Panc1 (cell line): ENCODE measurements around the gene CPA2. TPM values are rescaled to one million over a fixed set of nuclear protein-coding genes. Genes with fewer than 3 reads are reported as not detected.

ENCODE experiments used
- ATAC-seq: fragments of 200-7000 bp; cut with Tn5 transposase; 2 replicates; pipeline ENCODE4 v1.9.1; 2020; ENCODE audit warnings: mild to moderate bottlenecking, moderate library complexity
- BruUV-seq: library from RNA; stranded (reverse); fragments of 400-500 nt; replicated peaks from 2 replicates; lab custom pipeline; 2021; lab: Mats Ljungman, UMichigan
- CTCF ChIA-PET: fragments of 300-600 bp; sonication (Branson Sonifier 250); formaldehyde crosslinking; loops from one replicate; lab custom pipeline; 2022; ENCODE audit warnings: antibody characterized with exemption; lab: Charles Lee
- POLR2A ChIA-PET: fragments of 300-600 bp; sonication (Branson Sonifier 250); formaldehyde crosslinking; loops from one replicate; lab custom pipeline; 2022; ENCODE audit warnings: antibody characterized with exemption; lab: Charles Lee
- DNase-seq: peaks from one replicate; pipeline ENCODE4 v3.0.0-alpha.2; 2010; ENCODE audit warnings: low read depth, low spot score
- H3K27ac ChIP-seq: 2 replicates; pipeline ENCODE4 v1.5.1; 2011; ENCODE audit warnings: mild to moderate bottlenecking, low read length, inconsistent platforms
- H3K27me3 ChIP-seq: fragments of 200-500 bp; sonication (Bioruptor generic); 2 replicates; pipeline ENCODE4 v1.6.0; 2014; ENCODE audit warnings: low read length, inconsistent platforms; ENCODE audit not compliant: control insufficient read depth, insufficient read depth
- H3K36me3 ChIP-seq: fragments of 200-500 bp; sonication (Bioruptor generic); 2 replicates; pipeline ENCODE4 v1.5.1; 2014; ENCODE audit warnings: inconsistent platforms, mild to moderate bottlenecking, low read length, moderate library complexity; ENCODE audit not compliant: control insufficient read depth, insufficient read depth
- H3K4me1 ChIP-seq: 2 replicates; pipeline ENCODE4 v1.5.1; 2011; ENCODE audit warnings: inconsistent platforms, mild to moderate bottlenecking, low read length, moderate library complexity; ENCODE audit not compliant: control insufficient read depth, insufficient read depth
- H3K4me3 ChIP-seq, 2 experiments: 2 replicates each; pipeline ENCODE4 v1.5.1; 2011 to 2012; ENCODE audit warnings: low read depth in 2 of 2, low read length in 2 of 2, mild to moderate bottlenecking in 2 of 2, inconsistent platforms in 1 of 2, moderate library complexity in 1 of 2
- H3K9me3 ChIP-seq: fragments of 200-500 bp; sonication (Bioruptor generic); 2 replicates; pipeline ENCODE4 v1.5.1; 2014; ENCODE audit warnings: low read depth, mild to moderate bottlenecking, inconsistent platforms, low read length, moderate library complexity; ENCODE audit not compliant: control insufficient read depth, insufficient read depth
- CTCF ChIP-seq: fragments of 450-650 bp; IDR thresholded peaks from 2 replicates; pipeline ENCODE4 v1.5.1; 2017; ENCODE audit warnings: mild to moderate bottlenecking
- POLR2AphosphoS5 ChIP-seq: IDR thresholded peaks from 2 replicates; pipeline ENCODE4 v1.6.1; 2012; ENCODE audit warnings: mild to moderate bottlenecking, low read depth, low read length, moderate library complexity
- REST ChIP-seq, 2 experiments: IDR thresholded peaks; 2 replicates each; pipeline ENCODE4 v1.6.1; 2011 to 2012; ENCODE audit warnings: low read depth in 2 of 2, control low read depth in 1 of 2, low read length in 1 of 2, mild to moderate bottlenecking in 1 of 2, moderate library complexity in 1 of 2; ENCODE audit not compliant: insufficient read depth in 1 of 2
- SIN3A ChIP-seq: IDR thresholded peaks from 2 replicates; pipeline ENCODE4 v1.6.1; 2012; ENCODE audit warnings: low read depth, mild to moderate bottlenecking, low read length, moderate library complexity, borderline replicate concordance; ENCODE audit not compliant: insufficient read depth
- TCF7L2 ChIP-seq: IDR thresholded peaks from 2 replicates; pipeline ENCODE4 v1.6.1; 2011; ENCODE audit warnings: mild to moderate bottlenecking, low read depth, low read length, inconsistent platforms
- in situ Hi-C: cut with HindIII; loops from 2 replicates; pipeline ENCODE4 v1.10.0; 2016; ENCODE audit warnings: low sequenced_read_pairs, low pct_unique_long_range_greater_than_20kb
- intact Hi-C: fragments of 100-400 bp; cut with micrococcal nuclease; formaldehyde crosslinking; loops from one replicate; pipeline ENCODE4 v1.10.0; 2022; ENCODE audit not compliant: unreplicated experiment
- total RNA-seq: library from RNA; stranded (reverse); gene quantifications from one replicate; pipeline ENCODE4 v1.2.1, GENCODE V29; 2021; ENCODE audit not compliant: unreplicated experiment

Gene CPA2
- total RNA-seq, 1 experiment from 2014 or later, result 0.87 TPM

- no peak for DNase-seq
- no peaks in the 10 kb centered on the region for H3K9me3 ChIP-seq
- no peak overlapping the region for H3K27ac ChIP-seq
- CTCF ChIA-PET, result no interaction called here
- no peak for ATAC-seq
- H3K27me3 ChIP-seq, result no peaks in the 10 kb centered on the region
- POLR2A ChIA-PET, result no interaction called here
- BruUV-seq, result no TSS peak
- in situ Hi-C loops, result no loop called here
- H3K4me1 ChIP-seq, result no peaks in the 10 kb centered on the region
- intact Hi-C loops, result no loop called here
- TF ChIP-seq POLR2AphosphoS5 (no peak), REST (IDR thresholded peaks at IDR 0.05; ENCODE audit: insufficient read depth in 1 of 2, low read depth in 2 of 2, low read length in 1 of 2) (no peak), CTCF (no peak), TCF7L2 (no peak), SIN3A (no peak)
- no peaks in the 10 kb centered on the region for H3K36me3 ChIP-seq
- no peak overlapping the region for H3K4me3 ChIP-seq
These were observed 36.0 kb downstream of the CPA2 start for GRCh38 chr7:130302649-130303048.

- BruUV-seq, result no TSS peak
- no peak for DNase-seq
- intact Hi-C loops (no loop called here), in situ Hi-C loops (no loop called here)
- Histone ChIP-seq H3K27ac (no peak overlapping the region), H3K36me3 (no peaks in the 10 kb centered on the region), H3K27me3 (no peaks in the 10 kb centered on the region), H3K4me3 (no peak overlapping the region), H3K9me3 (no peaks in the 10 kb centered on the region), H3K4me1 (no peaks in the 10 kb centered on the region)
- CTCF ChIA-PET, result no interaction called here
- POLR2A ChIA-PET, result no interaction called here
- no peak for ATAC-seq
- TF ChIP-seq CTCF, result no peak
These were observed 36.5 kb downstream of the CPA2 start for GRCh38 chr7:130303127-130303526.

GRCh38 chr7:130303551-130303950 is 36.9 kb downstream of the CPA2 start:
- no peak for ATAC-seq
- Histone ChIP-seq H3K27ac (no peak overlapping the region), H3K4me1 (no peaks in the 10 kb centered on the region), H3K9me3 (no peaks in the 10 kb centered on the region), H3K36me3 (no peaks in the 10 kb centered on the region), H3K27me3 (no peaks in the 10 kb centered on the region), H3K4me3 (no peak overlapping the region)
- DNase-seq, result no peak
- no TSS peak for BruUV-seq
- in situ Hi-C loops, result no loop called here
- intact Hi-C loops, result no loop called here
- ChIA-PET POLR2A (no interaction called here), CTCF (no interaction called here)
- TF ChIP-seq REST (IDR thresholded peaks at IDR 0.05; ENCODE audit: insufficient read depth in 1 of 2, low read depth in 2 of 2, low read length in 1 of 2) (no peak), SIN3A (no peak), CTCF (no peak), TCF7L2 (no peak), POLR2AphosphoS5 (no peak)
